Trophoblast cell (in vitro differentiated cells and primary cell): ENCODE results near the gene DRG2.

ENCODE experiments used
- DNase-seq, 2 donors: peaks; one replicate each; pipeline ENCODE4 v3.0.0-alpha.2; 2016
- H2AFZ ChIP-seq: 2 replicates; pipeline ENCODE4 v1.6.1; 2013; ENCODE audit warnings: low read length, moderate library complexity, mild to moderate bottlenecking; ENCODE audit not compliant: insufficient read depth, poor library complexity
- H2AK5ac ChIP-seq: 2 replicates; pipeline ENCODE4 v1.6.1; 2013; ENCODE audit warnings: mild to moderate bottlenecking, low read length
- H2BK120ac ChIP-seq: 2 replicates; pipeline ENCODE4 v1.6.1; 2013; ENCODE audit warnings: low read length, mild to moderate bottlenecking, moderate library complexity; ENCODE audit not compliant: insufficient read depth, poor library complexity
- H2BK12ac ChIP-seq: 2 replicates; pipeline ENCODE4 v1.6.1; 2013; ENCODE audit warnings: mild to moderate bottlenecking, low read length, moderate library complexity
- H2BK5ac ChIP-seq: 2 replicates; pipeline ENCODE4 v1.6.1; 2013; ENCODE audit warnings: low read length, low read depth, moderate library complexity, mild to moderate bottlenecking; ENCODE audit not compliant: poor library complexity
- H3K14ac ChIP-seq: 2 replicates; pipeline ENCODE4 v1.6.1; 2013; ENCODE audit warnings: mild to moderate bottlenecking, low read length
- H3K18ac ChIP-seq: 2 replicates; pipeline ENCODE4 v1.6.1; 2013; ENCODE audit warnings: mild to moderate bottlenecking, low read length
- H3K23ac ChIP-seq: 2 replicates; pipeline ENCODE4 v1.6.1; 2013; ENCODE audit warnings: low read length
- H3K27ac ChIP-seq: 2 replicates; pipeline ENCODE4 v1.5.1; 2013; ENCODE audit warnings: low read depth, mild to moderate bottlenecking, inconsistent platforms, low read length, moderate library complexity
- H3K27me3 ChIP-seq: 2 replicates; pipeline ENCODE4 v1.6.1; 2013; ENCODE audit warnings: inconsistent platforms, mild to moderate bottlenecking, low read length, moderate library complexity; ENCODE audit not compliant: insufficient read depth
- H3K36me3 ChIP-seq, 2 experiments: 1 replicate in 1 of 2; 2 replicates in 1 of 2; pipeline ENCODE4 v1.6.1; 2013; ENCODE audit warnings: low read length in 2 of 2, mild to moderate bottlenecking in 2 of 2, moderate library complexity in 1 of 2; ENCODE audit not compliant: insufficient read depth in 2 of 2, control insufficient read depth in 1 of 2
- H3K4ac ChIP-seq: 2 replicates; pipeline ENCODE4 v1.6.1; 2013; ENCODE audit warnings: low read depth, mild to moderate bottlenecking, low read length, moderate library complexity
- H3K4me1 ChIP-seq, 2 experiments: 1 replicate in 1 of 2; 2 replicates in 1 of 2; pipeline ENCODE4 v1.6.1; 2013; ENCODE audit warnings: low read length in 2 of 2, mild to moderate bottlenecking in 2 of 2, moderate library complexity in 1 of 2; ENCODE audit not compliant: insufficient read depth in 2 of 2, control insufficient read depth in 1 of 2
- H3K4me2 ChIP-seq: 2 replicates; pipeline ENCODE4 v1.6.1; 2013; ENCODE audit warnings: inconsistent platforms, mild to moderate bottlenecking, low read length, moderate library complexity
- H3K4me3 ChIP-seq: 2 replicates; pipeline ENCODE4 v1.5.1; 2013; ENCODE audit warnings: mild to moderate bottlenecking, low read depth, low read length, inconsistent platforms
- H3K79me1 ChIP-seq: one replicate; pipeline ENCODE4 v1.6.1; 2013; ENCODE audit warnings: low read length
- H3K79me2 ChIP-seq: 2 replicates; pipeline ENCODE4 v1.6.1; 2013; ENCODE audit warnings: low read length, mild to moderate bottlenecking; ENCODE audit not compliant: control insufficient read depth, insufficient read depth, poor library complexity
- H3K9ac ChIP-seq: 2 replicates; pipeline ENCODE4 v1.6.1; 2013; ENCODE audit warnings: mild to moderate bottlenecking, low read length
- H3K9me3 ChIP-seq: 2 replicates; pipeline ENCODE4 v1.6.1; 2013; ENCODE audit warnings: low read depth, mild to moderate bottlenecking, control low read depth, inconsistent platforms, low read length; ENCODE audit not compliant: insufficient read depth
- H4K12ac ChIP-seq: 2 replicates; pipeline ENCODE4 v1.6.1; 2013; ENCODE audit warnings: low read depth, mild to moderate bottlenecking, low read length, moderate library complexity
- H4K8ac ChIP-seq: 2 replicates; pipeline ENCODE4 v1.6.1; 2013; ENCODE audit warnings: low read depth, mild to moderate bottlenecking, low read length, moderate library complexity
- H4K91ac ChIP-seq: one replicate; pipeline ENCODE4 v1.6.1; 2013; ENCODE audit warnings: low read depth, mild to moderate bottlenecking, low read length, moderate library complexity
- WGBS: extraction: QIAGEN DNeasy Blood & Tissue Kit; methylation state at CpG from one replicate; pipeline ENCODE4 v1.1.7; 2013; ENCODE audit warnings: missing lambda C conversion rate; ENCODE audit not compliant: insufficient read length, insufficient coverage; ENCODE audit errors: extremely low coverage; 5-methylcytosine and 5-hydroxymethylcytosine counted together

DRG2 gene

DNA sequence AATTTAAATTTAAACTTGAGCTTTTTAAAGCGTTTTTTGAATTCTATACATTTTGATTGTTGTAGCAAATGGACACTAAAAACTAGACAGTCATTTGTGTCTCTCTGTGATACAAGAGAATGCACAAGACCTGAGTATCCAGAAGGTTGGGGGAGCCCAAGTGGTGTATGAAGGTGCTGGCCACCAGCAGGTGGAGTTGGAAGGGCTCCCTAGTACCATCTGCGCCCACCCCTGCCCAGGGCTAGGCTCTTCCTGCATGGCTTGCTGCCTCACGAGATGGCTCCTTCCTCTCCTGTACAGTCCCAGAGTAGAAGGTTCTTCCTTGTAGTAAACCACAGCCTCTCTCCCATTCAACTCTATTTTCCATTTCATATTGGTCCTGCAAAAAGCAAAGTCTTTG lies 31.5 kb upstream of the DRG2 start:
- Histone ChIP-seq H4K91ac (no peak overlapping the region), H3K23ac (no peak overlapping the region), H3K27me3 (no peaks in the 10 kb centered on the region), H4K8ac (no peak overlapping the region), H2BK120ac (no peak overlapping the region), H3K4ac (no peak overlapping the region), H2BK5ac (no peak overlapping the region), H2BK12ac (no peak overlapping the region), H3K27ac (no peak overlapping the region), H3K4me2 (no peak overlapping the region), H3K4me1 (no peaks in the 10 kb centered on the region), H3K9ac (no peak overlapping the region), H3K36me3 (peaks cover 14 to 20% of the 10 kb centered on the region in 2 experiments), H3K18ac (no peak overlapping the region), H3K4me3 (no peak overlapping the region), H3K79me1 (no peaks in the 10 kb centered on the region), H2AFZ (no peak overlapping the region), H4K12ac (no peak overlapping the region), H2AK5ac (no peak overlapping the region), H3K14ac (no peak overlapping the region), H3K79me2 (no peaks in the 10 kb centered on the region), H3K9me3 (no peaks in the 10 kb centered on the region)
- DNase-seq, result no peak
- no CpG with 5 or more reads among the region's 3 CpGs for WGBS

DNA sequence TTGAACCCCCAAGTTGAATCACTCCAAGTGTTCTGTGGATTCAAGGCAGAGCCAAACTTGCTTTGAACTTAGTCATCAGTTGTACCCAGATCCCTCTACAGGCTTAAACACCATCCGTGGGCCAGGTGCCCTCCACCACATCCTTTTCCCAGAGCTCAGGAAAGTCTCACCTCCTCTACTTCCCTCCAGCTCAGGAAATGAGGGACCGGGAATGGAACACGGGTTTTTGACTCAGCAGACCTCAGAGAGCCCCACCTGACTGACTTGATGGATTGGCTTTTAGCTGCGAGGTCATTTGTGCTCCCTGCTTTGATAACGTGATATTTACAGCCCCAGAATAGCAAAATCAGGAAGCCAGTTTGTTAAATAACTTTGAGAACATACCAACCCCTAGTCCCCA lies 28.5 kb upstream of the DRG2 start:
- no peak for DNase-seq
- no peak overlapping the region for H3K27ac ChIP-seq
- H4K8ac ChIP-seq, result no peak overlapping the region
- no CpG with 5 or more reads among the region's 5 CpGs for WGBS
- no peak overlapping the region for H4K91ac ChIP-seq
- H3K18ac ChIP-seq, result no peak overlapping the region
- H3K79me1 ChIP-seq, result no peaks in the 10 kb centered on the region
- H3K79me2 ChIP-seq, result no peaks in the 10 kb centered on the region
- no peaks in the 10 kb centered on the region for H3K9me3 ChIP-seq
- H4K12ac ChIP-seq, result no peak overlapping the region
- peaks cover 23 to 26% of the 10 kb centered on the region in 2 experiments for H3K36me3 ChIP-seq
- no peak overlapping the region for H2BK12ac ChIP-seq
- no peak overlapping the region for H2AK5ac ChIP-seq
- H2BK120ac ChIP-seq, result no peak overlapping the region
- no peaks in the 10 kb centered on the region for H3K4me1 ChIP-seq
- H2AFZ ChIP-seq, result no peak overlapping the region
- H3K4ac ChIP-seq, result no peak overlapping the region
- no peak overlapping the region for H2BK5ac ChIP-seq
- H3K4me2 ChIP-seq, result no peak overlapping the region
- H3K14ac ChIP-seq, result no peak overlapping the region
- H3K23ac ChIP-seq, result no peak overlapping the region
- H3K9ac ChIP-seq, result no peak overlapping the region
- no peaks in the 10 kb centered on the region for H3K27me3 ChIP-seq
- H3K4me3 ChIP-seq, result no peak overlapping the region

GRCh38 chr17:18064053-18064452 lies 23.7 kb upstream of the DRG2 start:
- WGBS, result no CpG with 5 or more reads among the region's 2 CpGs
- Histone ChIP-seq H3K9me3 (no peaks in the 10 kb centered on the region), H3K4ac (no peak overlapping the region), H3K18ac (no peak overlapping the region), H4K91ac (no peak overlapping the region), H4K12ac (no peak overlapping the region), H3K9ac (no peak overlapping the region), H3K4me1 (no peaks in the 10 kb centered on the region), H3K4me2 (no peak overlapping the region), H2AK5ac (no peak overlapping the region), H3K4me3 (no peak overlapping the region), H2BK5ac (no peak overlapping the region), H3K27me3 (no peaks in the 10 kb centered on the region), H3K79me2 (no peaks in the 10 kb centered on the region), H3K27ac (no peak overlapping the region), H3K14ac (no peak overlapping the region), H4K8ac (no peak overlapping the region), H2AFZ (no peak overlapping the region), H2BK12ac (no peak overlapping the region), H2BK120ac (no peak overlapping the region), H3K23ac (no peak overlapping the region), H3K79me1 (no peaks in the 10 kb centered on the region), H3K36me3 (peaks cover 23 to 26% of the 10 kb centered on the region in 2 experiments)
- no peak for DNase-seq

- H3K27ac ChIP-seq, result no peak overlapping the region
- H2AFZ ChIP-seq, result no peak overlapping the region
- WGBS, result no CpG with 5 or more reads among the region's 11 CpGs
- no peak overlapping the region for H4K91ac ChIP-seq
- H3K79me1 ChIP-seq, result no peaks in the 10 kb centered on the region
- no peak overlapping the region for H3K9ac ChIP-seq
- H3K9me3 ChIP-seq, result no peaks in the 10 kb centered on the region
- H3K4me2 ChIP-seq, result no peak overlapping the region
- no peak overlapping the region for H4K8ac ChIP-seq
- no peak overlapping the region for H2AK5ac ChIP-seq
- no peak for DNase-seq
- no peaks in the 10 kb centered on the region for H3K4me1 ChIP-seq
- H3K23ac ChIP-seq, result no peak overlapping the region
- no peak overlapping the region for H2BK5ac ChIP-seq
- no peaks in the 10 kb centered on the region for H3K79me2 ChIP-seq
- H3K4ac ChIP-seq, result no peak overlapping the region
- H3K27me3 ChIP-seq, result no peaks in the 10 kb centered on the region
- no peak overlapping the region for H4K12ac ChIP-seq
- no peak overlapping the region for H2BK120ac ChIP-seq
- H3K4me3 ChIP-seq, result no peak overlapping the region
- H3K14ac ChIP-seq, result no peak overlapping the region
- peaks cover 20 to 22% of the 10 kb centered on the region in 2 experiments for H3K36me3 ChIP-seq
- H2BK12ac ChIP-seq, result no peak overlapping the region
- no peak overlapping the region for H3K18ac ChIP-seq
Measured at GRCh38 chr17:18065546-18065945, 22.2 kb upstream of the DRG2 start.
